GM18867 (cell line): Measurements from ENCODE around the gene CYP4F22.
"Not testable (repeated sequence)": the region's sequence is repeated elsewhere in the genome, so short reads cannot be mapped to it uniquely, and the experiment has no call there.

Experiments
- ATAC-seq: cut with Tn5 transposase; IDR thresholded peaks from one replicate; pipeline ENCODE4 v1.9.1; 2021; ENCODE audit warnings: mild to moderate bottlenecking, moderate library complexity; ENCODE audit not compliant: unreplicated experiment

CYP4F22 gene

GRCh38 chr19:15488489-15489226, 19.7 kb upstream of the CYP4F22 start:
- ATAC-seq: no peak

- no peak for ATAC-seq
Observed at GRCh38 chr19:15495151-15495550, 13.2 kb upstream of the CYP4F22 start.

GRCh38 chr19:15498156-15498858, 10.0 kb upstream of the CYP4F22 start:
- ATAC-seq: no peak

GRCh38 chr19:15498910-15499309, 9.4 kb upstream of the CYP4F22 start:
- no peak for ATAC-seq

GRCh38 chr19:15501596-15501995, 6.7 kb upstream of the CYP4F22 start:
- ATAC-seq: no peak

GRCh38 chr19:15502264-15502663, 6.1 kb upstream of the CYP4F22 start:
- ATAC-seq: no peak

GRCh38 chr19:15506074-15506571, 2.2 kb upstream of the CYP4F22 start:
- no peak for ATAC-seq

- ATAC-seq: no peak
Observed at GRCh38 chr19:15507068-15508034, 974 bp upstream of the CYP4F22 start.

GRCh38 chr19:15511671-15512424, 3.5 kb downstream of the CYP4F22 start:
- ATAC-seq: no peak

GRCh38 chr19:15515227-15515625, 6.9 kb downstream of the CYP4F22 start:
- ATAC-seq: not testable (repeated sequence)

GRCh38 chr19:15516363-15516762, 8.0 kb downstream of the CYP4F22 start:
- no peak for ATAC-seq

- no peak for ATAC-seq
Observed at GRCh38 chr19:15517778-15518177, 9.5 kb downstream of the CYP4F22 start.

- ATAC-seq: no peak
Observed at GRCh38 chr19:15519433-15519976, 11.2 kb downstream of the CYP4F22 start.

- no peak for ATAC-seq
Observed at GRCh38 chr19:15524781-15525180, 16.5 kb downstream of the CYP4F22 start.

- no peak for ATAC-seq
Observed at GRCh38 chr19:15525291-15525690, 17.0 kb downstream of the CYP4F22 start.

- no peak for ATAC-seq
Observed at GRCh38 chr19:15526408-15526807, 18.1 kb downstream of the CYP4F22 start.

- no peak for ATAC-seq
Observed at GRCh38 chr19:15527705-15528104, 19.4 kb downstream of the CYP4F22 start.

- no peak for ATAC-seq
Observed at GRCh38 chr19:15529774-15530372, 21.5 kb downstream of the CYP4F22 start.

GRCh38 chr19:15532779-15533521, 24.6 kb downstream of the CYP4F22 start:
- ATAC-seq: no peak
